ENCODE results near the gene ALDH16A1. TPM values are rescaled to one million over a fixed set of nuclear protein-coding genes. Genes with fewer than 3 reads are reported as not detected.

ALDH16A1 gene
- total RNA-seq, 1 experiment from 2014 or later = 40.9 TPM

DNA sequence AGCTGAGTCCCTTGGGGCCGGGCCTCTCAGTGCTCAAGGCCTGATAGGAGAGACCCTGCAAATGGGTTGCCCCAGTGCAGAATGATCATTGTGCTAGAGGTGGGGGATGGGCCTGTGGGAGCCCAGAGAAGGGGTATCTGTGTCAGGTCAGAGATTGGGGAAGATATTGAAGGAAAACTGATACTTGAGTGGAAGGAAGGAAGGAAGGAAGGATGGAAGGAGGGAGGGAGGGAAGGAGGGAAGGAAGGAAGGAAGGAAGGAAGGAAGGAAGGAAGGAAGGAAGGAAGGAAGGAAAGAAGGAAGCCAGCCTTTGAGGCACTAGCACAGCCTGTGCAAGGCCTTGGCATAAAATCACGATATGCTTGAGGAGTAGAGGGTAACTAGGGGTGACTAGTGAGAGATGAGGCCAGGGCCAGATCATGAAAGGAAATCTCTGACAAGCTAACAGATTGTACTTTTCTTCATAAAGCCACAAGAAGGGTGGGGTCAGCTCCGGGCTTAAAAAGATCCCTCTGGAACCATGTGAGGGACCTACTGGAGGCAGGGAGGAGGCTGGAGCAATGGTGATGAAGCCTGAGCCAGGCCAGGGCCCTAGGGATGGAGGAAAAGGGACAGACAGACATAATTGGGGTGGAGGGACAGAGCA lies 41.2 kb upstream of the ALDH16A1 start:
- H3K79me2 ChIP-seq (ENCODE audit: low read depth) = no peaks in the 10 kb centered on the region
- intact Hi-C loops (cut with micrococcal nuclease; ENCODE audit: unreplicated experiment) = no loop called here
- peaks cover 25% of the 10 kb centered on the region for H3K27me3 ChIP-seq (ENCODE audit: insufficient read depth, low read depth)
- POLR2A ChIA-PET (ENCODE audit: unreplicated experiment) = no interaction called here
- CTCF ChIA-PET = interaction anchor here (0.6 kb wide), 1 partner anchor 284 kb away, joined by 5 read pairs; no protein-coding TSS in a partner anchor
- BruUV-seq (replicated peaks) = no TSS peak
- H4K20me1 ChIP-seq (ENCODE audit: insufficient read depth) = no peaks in the 10 kb centered on the region
- H3K9me3 ChIP-seq (ENCODE audit: insufficient read depth, low read depth) = no peaks in the 10 kb centered on the region
- DNase-seq = no peak
- no peaks in the 10 kb centered on the region for H3F3A ChIP-seq (ENCODE audit: insufficient read depth, low read depth)
- TF ChIP-seq, protein P1, sequence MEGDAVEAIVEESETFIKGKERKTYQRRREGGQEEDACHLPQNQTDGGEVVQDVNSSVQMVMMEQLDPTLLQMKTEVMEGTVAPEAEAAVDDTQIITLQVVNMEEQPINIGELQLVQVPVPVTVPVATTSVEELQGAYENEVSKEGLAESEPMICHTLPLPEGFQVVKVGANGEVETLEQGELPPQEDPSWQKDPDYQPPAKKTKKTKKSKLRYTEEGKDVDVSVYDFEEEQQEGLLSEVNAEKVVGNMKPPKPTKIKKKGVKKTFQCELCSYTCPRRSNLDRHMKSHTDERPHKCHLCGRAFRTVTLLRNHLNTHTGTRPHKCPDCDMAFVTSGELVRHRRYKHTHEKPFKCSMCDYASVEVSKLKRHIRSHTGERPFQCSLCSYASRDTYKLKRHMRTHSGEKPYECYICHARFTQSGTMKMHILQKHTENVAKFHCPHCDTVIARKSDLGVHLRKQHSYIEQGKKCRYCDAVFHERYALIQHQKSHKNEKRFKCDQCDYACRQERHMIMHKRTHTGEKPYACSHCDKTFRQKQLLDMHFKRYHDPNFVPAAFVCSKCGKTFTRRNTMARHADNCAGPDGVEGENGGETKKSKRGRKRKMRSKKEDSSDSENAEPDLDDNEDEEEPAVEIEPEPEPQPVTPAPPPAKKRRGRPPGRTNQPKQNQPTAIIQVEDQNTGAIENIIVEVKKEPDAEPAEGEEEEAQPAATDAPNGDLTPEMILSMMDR (conservative IDR thresholded peaks at IDR 0.05) = no peak
- TF ChIP-seq EZH2 (IDR thresholded peaks at IDR 0.05; ENCODE audit: low read depth) = no peak
- H3K4me1 ChIP-seq (replicated peaks; ENCODE audit: insufficient read depth) = no peaks in the 10 kb centered on the region
- H3K27ac ChIP-seq = no peak overlapping the region
- H2AFZ ChIP-seq = no peak overlapping the region
- no peak overlapping the region for H3K4me2 ChIP-seq
- H3K9me2 ChIP-seq (ENCODE audit: insufficient read depth) = no peaks in the 10 kb centered on the region
- no peak overlapping the region for H3K4me3 ChIP-seq
- no peaks in the 10 kb centered on the region for H3K36me3 ChIP-seq (ENCODE audit: low read depth)

DNA sequence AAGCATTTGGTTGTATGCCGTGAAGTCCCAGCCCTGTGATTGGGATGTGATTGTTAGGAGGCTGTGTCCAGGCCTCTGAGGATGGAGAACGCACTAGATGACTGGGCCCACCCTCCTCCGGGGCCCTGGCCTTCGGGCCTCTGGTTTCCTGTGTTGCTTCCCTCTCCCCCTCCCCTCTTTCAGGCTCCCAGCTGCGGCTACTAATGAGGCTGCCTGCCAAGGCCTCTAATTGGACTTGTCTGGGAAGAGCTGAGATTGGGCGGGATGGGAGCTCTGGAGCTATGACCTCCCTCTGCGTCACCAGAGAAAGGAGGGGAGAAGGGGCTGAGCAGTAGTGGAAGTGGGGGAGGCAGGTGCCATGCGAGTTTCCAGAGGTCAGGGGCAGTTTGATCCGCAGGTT lies 39.7 kb upstream of the ALDH16A1 start:
- Histone ChIP-seq H3K27me3 (ENCODE audit: insufficient read depth, low read depth) (peaks cover 40% of the 10 kb centered on the region), H2AFZ (no peak overlapping the region), H3K4me1 (replicated peaks; ENCODE audit: insufficient read depth) (no peaks in the 10 kb centered on the region), H3K79me2 (ENCODE audit: low read depth) (no peaks in the 10 kb centered on the region), H3K27ac (no peak overlapping the region), H3K4me2 (no peak overlapping the region), H3K9me3 (ENCODE audit: insufficient read depth, low read depth) (no peaks in the 10 kb centered on the region), H4K20me1 (ENCODE audit: insufficient read depth) (no peaks in the 10 kb centered on the region), H3F3A (ENCODE audit: insufficient read depth, low read depth) (no peaks in the 10 kb centered on the region), H3K9me2 (ENCODE audit: insufficient read depth) (no peaks in the 10 kb centered on the region), H3K4me3 (no peak overlapping the region), H3K36me3 (ENCODE audit: low read depth) (no peaks in the 10 kb centered on the region)
- CTCF ChIA-PET = interaction anchor here (0.7 kb wide), 1 partner anchor 32 kb away, joined by 5 read pairs; no protein-coding TSS in a partner anchor
- DNase-seq = no peak
- POLR2A ChIA-PET (ENCODE audit: unreplicated experiment) = no interaction called here
- BruUV-seq (replicated peaks) = no TSS peak
- TF ChIP-seq EZH2 (IDR thresholded peaks at IDR 0.05; ENCODE audit: low read depth) = no peak
- TF ChIP-seq, protein P1 (conservative IDR thresholded peaks at IDR 0.05) = no peak
- intact Hi-C loops (cut with micrococcal nuclease; ENCODE audit: unreplicated experiment) = no loop called here

DNA sequence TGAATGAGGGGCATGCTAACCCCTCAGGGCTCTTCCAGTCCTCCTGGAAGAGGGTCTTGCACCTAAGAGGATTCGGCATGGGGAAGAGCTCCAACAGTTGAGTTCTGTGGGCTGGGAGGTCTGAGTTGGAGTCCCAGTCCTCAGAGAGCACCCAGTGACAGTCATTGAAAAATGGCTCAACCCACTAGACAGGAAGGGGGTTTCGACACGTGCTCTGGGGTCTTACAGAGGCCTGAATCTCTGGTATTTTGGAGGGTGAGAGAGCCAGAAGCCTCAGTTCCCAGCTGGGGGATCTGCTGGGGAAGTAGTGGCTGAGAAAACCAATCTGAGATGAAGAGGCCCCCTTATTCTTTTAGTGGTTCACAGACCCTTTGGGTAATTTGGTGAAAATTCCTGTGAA lies 38.8 kb upstream of the ALDH16A1 start:
- DNase-seq = no peak
- H3K36me3 ChIP-seq (ENCODE audit: low read depth) = no peaks in the 10 kb centered on the region
- no peak overlapping the region for H3K4me2 ChIP-seq
- TF ChIP-seq, protein P1 (conservative IDR thresholded peaks at IDR 0.05) = no peak
- TF ChIP-seq EZH2 (IDR thresholded peaks at IDR 0.05; ENCODE audit: low read depth) = no peak
- intact Hi-C loops (cut with micrococcal nuclease; ENCODE audit: unreplicated experiment) = no loop called here
- H2AFZ ChIP-seq = no peak overlapping the region
- H4K20me1 ChIP-seq (ENCODE audit: insufficient read depth) = no peaks in the 10 kb centered on the region
- H3K79me2 ChIP-seq (ENCODE audit: low read depth) = no peaks in the 10 kb centered on the region
- ChIA-PET POLR2A (ENCODE audit: unreplicated experiment) (no interaction called here), CTCF (no interaction called here)
- H3F3A ChIP-seq (ENCODE audit: insufficient read depth, low read depth) = no peaks in the 10 kb centered on the region
- BruUV-seq (replicated peaks) = no TSS peak
- no peak overlapping the region for H3K4me3 ChIP-seq
- H3K4me1 ChIP-seq (replicated peaks; ENCODE audit: insufficient read depth) = no peaks in the 10 kb centered on the region
- H3K9me2 ChIP-seq (ENCODE audit: insufficient read depth) = no peaks in the 10 kb centered on the region
- no peak overlapping the region for H3K27ac ChIP-seq
- peaks cover 50% of the 10 kb centered on the region for H3K27me3 ChIP-seq (ENCODE audit: insufficient read depth, low read depth)
- H3K9me3 ChIP-seq (ENCODE audit: insufficient read depth, low read depth) = no peaks in the 10 kb centered on the region
